Loucy (cell line): Measurements from ENCODE around the gene AP2B1.

Source experiments
- H2AFZ ChIP-seq: fragments of 200-600 bp; sonication (generic); 2 replicates; pipeline ENCODE4 v1.6.0; 2016; ENCODE audit warnings: antibody characterized with exemption, mild to moderate bottlenecking, low read length, moderate library complexity
- H3F3A ChIP-seq: fragments of 200-600 bp; 2 replicates; pipeline ENCODE4 v1.6.0; 2016; ENCODE audit warnings: antibody characterized with exemption, low read depth, mild to moderate bottlenecking
- H3K27me3 ChIP-seq: fragments of 200-600 bp; sonication (generic); 2 replicates; pipeline ENCODE4 v1.6.1; 2014; ENCODE audit warnings: low read length, mild to moderate bottlenecking; ENCODE audit not compliant: insufficient read depth, poor library complexity, severe bottlenecking
- H3K36me3 ChIP-seq: fragments of 200-600 bp; sonication (generic); 2 replicates; pipeline ENCODE4 v1.6.1; 2016; ENCODE audit warnings: low read length; ENCODE audit not compliant: insufficient read depth
- H3K4me1 ChIP-seq: fragments of 200-600 bp; sonication (generic); 2 replicates; pipeline ENCODE4 v1.5.1; 2014; ENCODE audit warnings: low read length, mild to moderate bottlenecking; ENCODE audit not compliant: insufficient read depth, poor library complexity, severe bottlenecking
- H3K4me2 ChIP-seq: fragments of 200-600 bp; sonication (generic); 2 replicates; pipeline ENCODE4 v1.6.0; 2014; ENCODE audit warnings: antibody characterized with exemption, low read length, low read depth, mild to moderate bottlenecking; ENCODE audit not compliant: poor library complexity, severe bottlenecking
- H3K4me3 ChIP-seq: fragments of 200-600 bp; sonication (generic); 2 replicates; pipeline ENCODE4 v1.5.1; 2014; ENCODE audit warnings: low read length, mild to moderate bottlenecking, mixed read lengths; ENCODE audit not compliant: poor library complexity, severe bottlenecking
- H3K79me2 ChIP-seq: fragments of 200-600 bp; sonication (generic); 2 replicates; pipeline ENCODE4 v1.6.1; 2014; ENCODE audit warnings: low read length; ENCODE audit not compliant: insufficient read depth
- H3K9ac ChIP-seq: fragments of 200-600 bp; sonication (generic); 2 replicates; pipeline ENCODE4 v1.6.0; 2014; ENCODE audit warnings: mild to moderate bottlenecking, low read depth, low read length, moderate library complexity; ENCODE audit not compliant: poor library complexity, severe bottlenecking
- H3K9me2 ChIP-seq: fragments of 200-600 bp; sonication (generic); replicated peaks from 2 replicates; pipeline ENCODE4 v1.6.1; 2016; ENCODE audit warnings: low read depth, low read length, mixed read lengths
- H3K9me3 ChIP-seq: fragments of 200-600 bp; sonication (generic); 2 replicates; pipeline ENCODE4 v1.6.1; 2014; ENCODE audit warnings: mild to moderate bottlenecking, antibody characterized with exemption, low read length, low read depth; ENCODE audit not compliant: insufficient read depth
- H4K20me1 ChIP-seq: fragments of 200-600 bp; sonication (generic); 2 replicates; pipeline ENCODE4 v1.6.0; 2014; ENCODE audit warnings: antibody characterized with exemption, low read length, mild to moderate bottlenecking; ENCODE audit not compliant: insufficient read depth, poor library complexity, severe bottlenecking
- EZH2phosphoT487 ChIP-seq: fragments of 200-600 bp; IDR thresholded peaks from 2 replicates; pipeline ENCODE4 v1.6.1; 2018; ENCODE audit warnings: antibody characterized with exemption, mild to moderate bottlenecking, moderate library complexity, borderline replicate concordance
- TF ChIP-seq, protein P1 (sequence below): fragments of 200-600 bp; sonication (generic); conservative IDR thresholded peaks from 2 replicates; pipeline ENCODE4 v1.5.1; 2014; ENCODE audit warnings: mild to moderate bottlenecking, antibody characterized with exemption, low read length

The AP2B1 gene

GRCh38 chr17:35548208-35548810 is 38.8 kb upstream of the AP2B1 start:
- no peaks in the 10 kb centered on the region for H3K79me2 ChIP-seq
- no peak overlapping the region for H3K9ac ChIP-seq
- H3K9me2 ChIP-seq = no peaks in the 10 kb centered on the region
- no peak overlapping the region for H3K4me2 ChIP-seq
- no peaks in the 10 kb centered on the region for H3K36me3 ChIP-seq
- no peaks in the 10 kb centered on the region for H3K9me3 ChIP-seq
- H3K27me3 ChIP-seq = no peaks in the 10 kb centered on the region
- TF ChIP-seq EZH2phosphoT487 = no peak
- TF ChIP-seq, protein P1, sequence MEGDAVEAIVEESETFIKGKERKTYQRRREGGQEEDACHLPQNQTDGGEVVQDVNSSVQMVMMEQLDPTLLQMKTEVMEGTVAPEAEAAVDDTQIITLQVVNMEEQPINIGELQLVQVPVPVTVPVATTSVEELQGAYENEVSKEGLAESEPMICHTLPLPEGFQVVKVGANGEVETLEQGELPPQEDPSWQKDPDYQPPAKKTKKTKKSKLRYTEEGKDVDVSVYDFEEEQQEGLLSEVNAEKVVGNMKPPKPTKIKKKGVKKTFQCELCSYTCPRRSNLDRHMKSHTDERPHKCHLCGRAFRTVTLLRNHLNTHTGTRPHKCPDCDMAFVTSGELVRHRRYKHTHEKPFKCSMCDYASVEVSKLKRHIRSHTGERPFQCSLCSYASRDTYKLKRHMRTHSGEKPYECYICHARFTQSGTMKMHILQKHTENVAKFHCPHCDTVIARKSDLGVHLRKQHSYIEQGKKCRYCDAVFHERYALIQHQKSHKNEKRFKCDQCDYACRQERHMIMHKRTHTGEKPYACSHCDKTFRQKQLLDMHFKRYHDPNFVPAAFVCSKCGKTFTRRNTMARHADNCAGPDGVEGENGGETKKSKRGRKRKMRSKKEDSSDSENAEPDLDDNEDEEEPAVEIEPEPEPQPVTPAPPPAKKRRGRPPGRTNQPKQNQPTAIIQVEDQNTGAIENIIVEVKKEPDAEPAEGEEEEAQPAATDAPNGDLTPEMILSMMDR = no peak
- peaks cover 4% of the 10 kb centered on the region; the same call in 1 of the 2 replicates for H3F3A ChIP-seq
- no peaks in the 10 kb centered on the region for H4K20me1 ChIP-seq
- no peak overlapping the region for H3K4me3 ChIP-seq
- H2AFZ ChIP-seq = no peak overlapping the region
- H3K4me1 ChIP-seq = peaks cover 9% of the 10 kb centered on the region

GRCh38 chr17:35548978-35549377 is 38.1 kb upstream of the AP2B1 start:
- H3F3A ChIP-seq = no peaks in the 10 kb centered on the region
- H3K9me2 ChIP-seq = no peaks in the 10 kb centered on the region
- no peaks in the 10 kb centered on the region for H4K20me1 ChIP-seq
- no peak for TF ChIP-seq EZH2phosphoT487
- TF ChIP-seq, protein P1 = no peak
- H3K4me2 ChIP-seq = no peak overlapping the region
- H3K9ac ChIP-seq = no peak overlapping the region
- H3K4me1 ChIP-seq = peaks cover 3% of the 10 kb centered on the region
- no peaks in the 10 kb centered on the region for H3K9me3 ChIP-seq
- no peak overlapping the region for H3K4me3 ChIP-seq
- H2AFZ ChIP-seq = no peak overlapping the region
- H3K36me3 ChIP-seq = no peaks in the 10 kb centered on the region
- no peaks in the 10 kb centered on the region for H3K27me3 ChIP-seq
- H3K79me2 ChIP-seq = no peaks in the 10 kb centered on the region

DNA sequence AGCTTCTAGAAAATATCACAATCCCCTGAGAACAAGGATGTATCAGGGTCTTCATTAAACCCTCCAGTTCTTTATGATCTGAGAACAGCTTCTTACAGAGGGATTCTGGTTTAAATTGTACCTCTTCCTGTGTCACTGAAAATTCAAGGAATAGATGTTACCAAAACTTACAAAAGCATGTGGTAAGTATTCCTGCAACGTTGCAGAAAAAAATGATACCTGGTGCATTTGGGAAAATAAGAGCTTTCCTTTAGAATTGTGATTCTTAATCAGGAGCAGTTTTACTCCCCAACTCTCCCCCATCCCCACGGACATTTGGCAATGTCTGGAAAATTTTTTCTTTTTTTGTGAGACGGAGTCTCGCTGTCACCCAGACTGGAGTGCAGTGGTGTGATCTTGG is 33.8 kb upstream of the AP2B1 start:
- no peaks in the 10 kb centered on the region for H3K79me2 ChIP-seq
- H3K27me3 ChIP-seq = no peaks in the 10 kb centered on the region
- H3F3A ChIP-seq = no peaks in the 10 kb centered on the region
- no peaks in the 10 kb centered on the region for H3K9me3 ChIP-seq
- TF ChIP-seq, protein P1 = no peak
- no peak for TF ChIP-seq EZH2phosphoT487
- H3K9me2 ChIP-seq = no peaks in the 10 kb centered on the region
- H3K9ac ChIP-seq = no peak overlapping the region
- H3K4me1 ChIP-seq = no peaks in the 10 kb centered on the region
- no peaks in the 10 kb centered on the region for H4K20me1 ChIP-seq
- no peak overlapping the region for H3K4me2 ChIP-seq
- no peak overlapping the region for H2AFZ ChIP-seq
- no peaks in the 10 kb centered on the region for H3K36me3 ChIP-seq
- H3K4me3 ChIP-seq = no peak overlapping the region
